Measurements from ENCODE around the gene SIX5. TPM values are rescaled to one million over a fixed set of nuclear protein-coding genes. Genes with fewer than 3 reads are reported as not detected.
"Not testable (repeated sequence)": the region's sequence is repeated elsewhere in the genome, so short reads cannot be mapped to it uniquely, and the experiment has no call there.

The SIX5 gene
- 3.3 and 5.0 TPM in 2 replicates for total RNA-seq

DNA sequence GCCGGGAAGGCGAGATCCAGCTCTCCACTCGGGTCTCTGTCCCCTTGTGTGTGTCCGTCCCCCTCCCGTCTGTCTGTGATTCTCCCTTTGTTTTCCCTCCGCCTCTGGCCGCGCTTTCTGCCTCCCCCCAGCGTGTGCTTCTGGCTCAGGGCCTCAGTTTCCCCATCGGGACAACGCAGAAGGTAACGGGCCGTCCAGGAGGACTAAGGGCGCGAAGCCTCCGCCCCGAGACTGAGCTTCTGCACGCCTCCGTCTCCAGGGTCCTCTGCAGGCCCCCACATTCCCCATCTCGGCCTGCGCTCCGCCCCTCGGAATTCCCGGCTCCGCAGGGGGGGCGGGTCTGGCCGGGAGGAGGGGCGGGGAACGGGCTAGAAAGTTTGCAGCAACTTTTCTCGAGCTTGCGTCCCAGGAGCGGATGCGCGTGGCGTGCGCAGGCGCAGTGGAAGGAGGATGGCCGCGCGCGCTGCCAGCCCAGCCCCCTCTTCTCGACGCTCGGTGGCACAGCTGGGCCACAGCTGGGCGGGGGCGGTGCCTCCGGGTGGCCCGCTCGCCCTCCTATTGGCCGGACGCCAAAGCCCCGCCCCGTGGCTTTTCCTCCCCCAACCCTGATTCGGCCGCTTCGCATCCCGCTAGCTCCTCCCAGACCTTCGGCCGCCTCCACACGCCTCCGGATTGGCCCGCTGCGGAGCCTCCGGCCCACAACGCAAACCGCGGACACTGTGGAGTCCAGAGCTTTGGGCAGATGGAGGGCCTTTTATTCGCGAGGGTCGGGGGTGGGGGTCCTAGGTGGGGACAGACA is at the start of gene SIX5:
TSS of gene SIX5 (minus strand) at position 269 of the 799 bp plus-strand sequence. CDS start 408 bp downstream, outside the sequence.
- DNase-seq (ENCODE audit: low read depth in 2 of 2) = peak; percentile 99 to 100

DNA sequence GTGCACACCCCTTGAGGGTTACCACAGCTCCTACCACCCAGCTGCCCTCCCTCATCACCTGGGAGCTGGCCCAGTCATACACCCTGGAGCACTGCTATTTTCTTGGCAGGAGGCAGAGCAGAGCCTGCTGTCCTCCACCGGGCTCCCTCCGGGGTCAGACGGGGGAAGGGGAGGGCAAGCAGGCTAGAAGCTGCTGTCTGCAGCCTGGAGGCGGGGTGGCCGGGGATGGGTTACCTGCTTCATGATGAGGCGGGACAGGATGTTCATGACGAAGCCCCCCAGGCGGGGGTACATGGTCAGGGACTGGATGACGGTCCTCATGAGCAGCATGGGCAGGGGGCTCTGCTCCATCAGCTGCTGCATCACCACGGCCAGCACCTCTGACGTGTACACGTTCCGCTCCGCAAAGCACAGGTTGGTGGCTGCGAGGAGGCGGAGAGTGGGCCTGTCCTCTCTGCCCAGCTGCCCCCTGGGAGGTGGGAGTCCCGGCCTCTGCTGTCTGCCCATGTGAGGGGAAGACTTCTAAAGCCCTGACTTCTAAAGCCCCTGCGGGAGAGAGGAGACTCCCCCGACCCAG is 48.8 kb upstream of the SIX5 start:
- no peak for DNase-seq (ENCODE audit: low read depth in 2 of 2)

DNA sequence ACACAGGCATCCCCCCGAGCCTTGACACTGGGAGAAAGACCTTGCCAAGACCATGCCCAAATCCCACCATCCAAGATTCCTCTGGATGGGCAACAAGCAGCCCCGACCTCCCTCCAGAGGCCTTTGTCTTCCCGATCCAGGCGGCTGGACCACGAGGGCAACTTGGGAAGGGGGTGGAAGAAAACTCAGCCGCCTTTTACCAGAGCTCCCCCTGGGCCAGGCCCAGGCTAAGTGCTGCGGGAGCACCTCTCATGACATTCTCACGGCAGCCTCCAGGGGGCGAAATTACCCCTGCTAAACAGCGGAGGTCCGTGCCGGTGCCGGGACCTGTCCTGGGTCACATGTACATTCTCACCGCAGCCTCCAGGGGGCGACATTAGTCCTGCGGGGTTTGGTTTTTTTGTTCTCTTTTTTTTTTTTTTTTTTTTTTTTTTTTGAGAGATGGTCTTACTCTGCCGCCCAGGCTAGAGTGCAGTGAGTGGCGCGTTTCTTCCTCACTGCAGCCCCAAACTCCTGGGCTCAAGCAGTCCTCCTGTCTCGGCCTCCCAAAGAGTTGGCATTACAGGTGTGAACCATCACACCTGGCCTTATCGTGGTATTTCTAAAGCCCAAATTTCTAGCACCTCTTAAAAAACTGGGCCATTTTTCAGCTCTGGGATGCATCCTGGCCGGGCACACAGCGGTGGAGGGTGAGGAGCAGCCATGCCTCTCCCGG is 48.1 kb upstream of the SIX5 start:
- DNase-seq (ENCODE audit: low read depth in 2 of 2) = peak; percentile 94 to 96

DNA sequence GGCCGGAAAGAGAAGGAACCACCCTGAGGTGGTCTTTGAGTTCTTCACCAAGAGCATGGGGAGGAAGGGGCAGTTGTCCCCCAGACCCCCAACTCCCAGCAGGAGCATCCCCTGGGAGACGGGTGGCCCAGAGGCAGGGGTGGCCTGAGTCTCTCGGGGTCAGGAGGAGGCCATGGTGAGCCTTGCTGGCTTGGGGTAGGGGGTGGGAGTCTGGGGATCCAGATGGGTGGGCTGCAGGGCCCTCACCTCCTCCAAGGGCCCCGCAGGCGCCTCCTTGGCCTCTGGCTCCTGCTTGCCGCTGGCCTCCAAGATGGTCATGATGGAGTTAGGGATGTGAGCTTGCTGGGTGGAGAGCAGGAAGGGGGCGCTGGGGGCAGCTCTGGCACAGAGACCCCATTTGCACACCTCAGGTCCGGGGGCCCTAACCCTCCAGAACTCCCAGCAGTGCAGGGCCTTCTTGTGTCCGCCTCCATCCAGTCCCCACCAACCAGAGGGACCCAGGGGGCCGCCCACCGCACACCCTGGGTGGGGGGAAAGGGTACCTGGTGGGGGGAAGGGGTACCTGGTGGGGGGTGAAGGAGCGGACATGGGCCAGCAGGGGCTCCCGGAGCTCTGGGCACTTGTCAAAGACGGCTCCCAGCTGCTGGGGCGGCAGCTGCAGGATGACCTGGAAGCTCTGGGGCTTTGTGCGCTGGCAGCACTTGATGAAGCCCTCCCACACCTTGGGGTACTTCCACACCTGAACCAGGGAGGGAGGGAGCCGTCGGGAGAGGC is 47.4 kb upstream of the SIX5 start:
- DNase-seq (ENCODE audit: low read depth in 2 of 2) = no peak

DNA sequence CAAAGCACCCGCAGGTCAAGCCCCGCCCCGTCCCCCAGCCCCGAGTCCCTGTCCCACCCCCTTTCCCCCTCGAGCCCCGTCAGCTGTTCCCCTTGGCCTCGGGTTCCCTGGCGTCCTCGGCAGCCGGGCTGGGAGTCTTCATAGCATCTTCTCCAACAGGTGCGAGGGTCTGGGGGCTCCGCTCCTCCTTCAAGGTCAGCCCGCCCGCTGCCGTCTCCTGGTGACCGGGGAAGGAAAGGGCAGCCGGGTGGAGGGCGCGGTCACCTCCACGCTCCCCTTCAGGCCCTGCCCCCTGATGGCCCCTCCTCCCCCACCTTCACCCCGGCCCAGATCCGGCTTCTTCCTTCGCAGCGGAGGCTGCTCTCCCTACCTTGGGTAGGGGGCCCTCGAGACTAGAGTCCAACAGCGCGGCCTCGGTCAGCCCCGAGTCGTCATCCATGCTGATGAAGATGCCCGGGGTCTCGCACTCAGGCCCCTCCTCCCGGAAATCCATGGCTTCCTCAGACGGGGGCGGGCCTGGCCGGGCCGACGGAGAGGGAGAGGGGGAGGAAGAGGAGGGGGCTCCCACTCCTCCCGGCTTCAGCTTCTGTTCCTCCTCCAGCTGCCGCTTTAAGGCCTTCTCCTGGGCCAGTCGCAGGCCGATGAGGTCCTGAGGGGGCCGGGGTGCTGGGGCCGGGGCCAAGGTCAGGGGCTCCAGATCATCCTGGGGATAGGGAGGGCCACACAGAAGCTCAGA is 46.6 kb upstream of the SIX5 start:
- no peak for DNase-seq (ENCODE audit: low read depth in 2 of 2)

DNA sequence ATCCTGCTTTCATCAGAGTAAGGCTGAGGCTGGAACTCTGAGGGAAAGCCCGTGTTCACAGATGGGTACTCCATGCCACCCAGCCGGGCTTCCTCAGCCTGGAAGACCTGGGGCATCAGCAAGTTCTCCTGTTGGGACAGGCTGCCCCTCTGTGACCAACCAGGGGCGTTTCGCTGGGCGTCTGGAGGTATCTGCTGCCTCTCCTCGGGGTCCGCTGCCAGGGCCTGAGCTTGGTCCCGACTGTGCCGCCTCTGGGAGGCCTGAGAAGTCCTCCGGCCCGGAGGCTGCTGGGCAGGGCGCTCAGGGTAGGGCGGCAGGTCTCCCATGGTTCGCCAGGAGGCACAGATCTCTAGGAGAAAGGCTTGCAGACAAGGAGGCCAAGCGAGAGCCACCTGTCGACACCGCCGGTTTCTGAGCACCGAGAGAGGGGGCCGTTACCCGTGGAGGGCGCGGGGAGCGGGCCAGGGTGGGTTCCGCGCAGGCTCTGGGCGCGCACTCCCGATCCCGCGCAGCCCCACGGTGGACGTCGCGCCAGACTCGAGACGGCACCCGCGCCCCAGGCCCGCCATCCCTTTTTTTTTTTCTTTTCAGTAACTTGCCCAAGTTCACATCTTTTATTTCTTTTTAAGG is 45.9 kb upstream of the SIX5 start, which contains the start of gene RSPH6A:
TSS of gene RSPH6A (minus strand) at position 458 of the 630 bp plus-strand sequence. CDS start at position 326, 132 bp downstream.
- DNase-seq (ENCODE audit: low read depth in 2 of 2) = no peak

DNA sequence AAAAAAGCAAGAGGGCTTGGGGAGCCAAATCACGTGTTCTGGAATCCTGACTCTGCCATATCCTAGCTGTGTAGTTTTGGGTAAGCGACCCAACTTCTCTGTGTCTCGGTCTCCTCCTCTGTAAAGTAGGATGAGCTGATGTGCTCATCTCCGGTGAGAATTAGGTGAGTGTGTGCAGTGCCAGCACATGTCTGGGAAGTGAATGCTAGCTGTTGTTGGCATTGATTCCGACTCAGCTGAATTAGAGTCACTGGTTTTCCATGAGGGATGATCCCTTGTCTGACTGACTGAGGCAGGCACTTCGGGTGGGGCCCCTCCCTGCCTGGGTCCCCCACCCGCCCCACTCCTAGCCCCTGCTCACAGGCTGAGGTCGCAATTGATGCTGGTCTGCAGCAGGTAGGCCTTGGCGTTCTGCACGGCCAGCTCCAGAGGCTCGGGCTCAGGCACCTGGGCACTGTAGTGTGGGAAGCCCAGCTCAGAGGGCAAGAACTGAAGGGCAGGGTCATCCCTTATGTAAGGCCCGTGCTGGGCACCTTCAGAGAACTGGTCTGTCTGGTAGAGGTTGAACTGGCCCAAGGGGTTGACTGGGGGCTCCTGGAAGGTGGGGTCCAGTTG is 45.2 kb upstream of the SIX5 start:
- no peak for DNase-seq (ENCODE audit: low read depth in 2 of 2)

DNA sequence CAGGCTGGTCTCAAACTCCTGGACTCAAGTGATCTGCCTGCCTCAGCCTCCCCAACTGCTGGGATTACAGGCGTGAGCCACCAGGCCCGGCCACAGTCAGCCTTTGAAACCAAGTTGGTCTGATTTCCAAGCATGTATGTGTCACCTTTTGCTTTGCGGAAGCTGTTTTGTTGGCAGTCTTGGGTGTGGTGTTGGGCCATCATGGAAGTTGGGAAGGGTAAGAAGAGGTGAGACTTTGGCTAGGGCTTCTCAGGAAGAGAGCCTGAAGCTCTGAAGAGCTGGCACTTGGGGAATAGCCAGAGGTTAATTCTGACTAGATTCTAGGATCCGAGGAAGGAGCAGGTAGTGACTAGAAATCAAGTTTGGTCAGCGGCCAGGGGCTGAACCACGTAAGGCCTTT is 43.2 kb upstream of the SIX5 start:
- no peak for DNase-seq (ENCODE audit: low read depth in 2 of 2)

DNA sequence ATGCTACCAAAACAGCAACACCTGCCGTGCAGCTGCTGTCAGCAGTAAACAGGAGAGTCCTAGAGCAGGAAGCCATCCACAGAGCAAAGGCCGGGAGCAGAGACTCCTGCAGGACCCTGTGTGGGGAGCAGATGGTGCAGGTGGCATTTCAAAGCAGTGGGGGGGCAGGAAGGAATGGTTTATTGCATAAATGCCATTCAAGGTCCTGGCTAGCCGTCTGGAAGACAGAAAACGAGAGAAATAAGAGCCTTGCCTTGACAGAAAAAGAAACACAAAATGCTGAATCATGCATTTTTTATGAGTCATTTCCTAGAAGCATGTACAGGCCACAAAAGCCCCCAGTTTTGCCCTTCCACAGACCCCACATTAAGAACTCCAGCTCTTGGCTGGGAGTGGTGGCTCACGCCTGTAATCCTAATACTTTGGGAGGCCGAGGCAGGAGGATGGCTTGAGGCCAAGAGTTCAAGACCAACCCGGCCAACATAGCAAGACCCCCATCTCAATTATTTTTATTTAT is 40.6 kb upstream of the SIX5 start:
- peak in 1 of 2 donors; percentile 67 for DNase-seq (ENCODE audit: low read depth in 2 of 2)

DNA sequence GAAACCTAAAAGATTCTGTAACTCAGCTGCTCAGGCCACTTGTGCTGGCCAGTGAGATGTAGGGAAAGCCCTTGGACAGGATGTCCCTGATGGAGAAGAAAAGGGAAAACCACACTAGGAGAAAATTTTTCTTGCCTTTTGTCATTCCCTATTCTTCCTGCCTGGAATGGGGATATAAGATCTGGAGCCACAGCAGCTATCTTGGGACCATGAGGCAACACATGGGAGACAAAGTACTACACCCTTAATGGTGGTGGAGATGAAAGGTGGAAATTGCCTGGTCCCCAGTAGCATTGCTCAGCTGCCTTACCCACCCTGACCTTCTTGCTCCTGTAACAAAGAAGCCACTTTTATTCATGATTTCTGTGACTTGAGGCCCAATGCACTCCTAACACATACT is 36.7 kb upstream of the SIX5 start:
- DNase-seq (ENCODE audit: low read depth in 2 of 2) = no peak

DNA sequence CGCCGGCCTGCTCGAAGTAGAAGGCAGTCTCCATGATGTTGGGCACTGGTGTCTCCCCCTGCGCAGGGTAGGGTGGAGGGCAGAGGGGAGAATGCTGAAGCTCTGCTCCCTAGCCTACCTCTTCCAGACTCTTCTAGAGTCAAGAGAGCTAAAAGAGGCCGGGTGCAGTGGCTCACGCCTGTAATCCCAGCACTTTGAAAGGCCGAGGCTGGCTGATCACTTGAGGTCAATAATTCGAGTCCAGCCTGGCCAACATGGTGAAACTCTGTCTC is 35.8 kb upstream of the SIX5 start:
- DNase-seq (ENCODE audit: low read depth in 2 of 2) = no peak

DNA sequence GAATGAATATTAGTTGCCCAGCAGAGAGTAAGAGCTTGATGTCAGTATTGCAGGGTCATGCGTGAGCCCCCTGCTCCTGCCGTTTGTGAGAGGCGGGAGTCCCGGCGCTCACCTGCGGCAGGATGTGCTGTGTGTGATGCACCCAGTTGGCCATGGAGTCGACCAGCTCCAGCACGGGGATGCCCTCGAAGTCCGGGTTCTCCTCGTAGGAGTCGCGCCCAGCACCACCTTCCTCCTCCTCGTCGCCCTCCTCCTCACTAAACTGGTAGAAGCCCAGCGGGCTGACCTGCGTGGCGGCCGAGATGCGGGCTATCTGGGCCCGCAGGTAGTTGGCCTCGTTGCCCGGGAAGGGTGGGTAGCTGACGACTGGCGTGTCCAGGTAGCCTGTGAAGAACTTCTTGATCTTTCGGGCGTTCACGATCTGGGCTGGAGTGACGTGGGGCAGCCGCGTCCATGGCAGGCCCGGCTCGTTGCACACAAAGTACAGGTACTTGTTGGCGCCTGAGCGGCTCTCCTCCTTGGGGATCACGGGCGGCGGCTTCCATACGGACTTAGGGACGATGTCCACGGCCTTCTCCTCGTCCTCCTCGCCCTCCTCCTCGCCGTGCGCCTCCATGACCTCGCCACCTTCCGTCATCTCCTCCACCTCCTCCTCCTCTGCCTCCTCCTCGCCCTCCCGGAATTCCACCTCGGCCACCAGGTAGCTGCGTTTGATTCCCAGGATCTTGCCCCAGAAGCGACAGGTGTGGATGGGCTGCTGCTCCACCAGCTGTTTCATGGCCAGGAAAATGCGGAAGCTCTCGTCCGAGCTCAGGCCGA is 35.3 kb upstream of the SIX5 start:
- DNase-seq (ENCODE audit: low read depth in 2 of 2) = no peak

DNA sequence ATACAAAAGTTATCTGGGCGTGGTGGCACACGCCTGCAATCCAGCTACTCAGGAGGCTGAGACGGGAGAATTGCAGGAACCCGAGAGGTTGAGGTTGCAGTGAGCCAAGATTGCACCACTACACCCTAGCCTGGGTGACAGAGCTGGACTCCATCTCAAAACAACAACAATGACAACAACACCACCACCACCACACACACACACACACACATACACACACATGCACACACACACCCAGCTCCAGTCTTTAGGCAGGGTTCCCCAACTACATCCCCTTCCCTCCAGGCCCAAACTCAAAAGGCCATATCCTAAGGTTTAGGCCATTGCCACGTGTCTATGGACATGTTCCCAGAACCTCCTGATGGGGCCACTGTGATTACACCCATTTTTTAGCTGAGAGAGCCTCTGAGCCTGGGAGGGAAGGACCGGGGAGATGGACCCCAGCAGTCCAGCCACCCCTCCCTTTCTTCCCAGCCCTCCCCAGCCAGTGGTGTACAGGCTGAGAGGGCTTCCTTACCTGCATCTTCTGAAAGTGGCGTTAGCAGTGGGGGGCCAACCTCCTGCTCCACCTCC is 32.6 kb upstream of the SIX5 start:
- DNase-seq (ENCODE audit: low read depth in 2 of 2) = no peak

DNA sequence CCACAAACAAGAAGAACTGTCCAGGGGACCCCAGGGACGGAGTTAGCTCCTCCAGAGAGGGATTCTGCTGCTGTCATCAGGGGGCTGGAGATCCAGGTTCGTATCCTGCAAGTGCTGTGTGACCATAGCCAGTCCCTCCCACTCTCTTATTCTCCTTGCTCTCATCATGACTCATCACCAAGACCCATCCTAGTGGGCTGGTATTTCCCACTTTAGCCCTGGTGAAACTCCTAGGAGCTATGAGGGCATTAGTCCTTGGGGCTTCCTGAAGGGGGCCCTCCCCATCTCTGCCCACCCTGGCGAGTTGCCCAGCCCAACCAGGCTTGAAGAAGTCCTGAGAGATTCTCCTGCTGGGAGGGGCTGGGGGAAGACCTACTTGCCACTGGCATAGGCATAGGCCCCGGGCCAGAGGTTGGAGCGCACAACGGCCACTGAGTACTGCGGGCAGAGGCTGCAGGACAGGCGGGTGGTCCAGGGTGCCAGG is 31.1 kb upstream of the SIX5 start:
- no peak for DNase-seq (ENCODE audit: low read depth in 2 of 2)

DNA sequence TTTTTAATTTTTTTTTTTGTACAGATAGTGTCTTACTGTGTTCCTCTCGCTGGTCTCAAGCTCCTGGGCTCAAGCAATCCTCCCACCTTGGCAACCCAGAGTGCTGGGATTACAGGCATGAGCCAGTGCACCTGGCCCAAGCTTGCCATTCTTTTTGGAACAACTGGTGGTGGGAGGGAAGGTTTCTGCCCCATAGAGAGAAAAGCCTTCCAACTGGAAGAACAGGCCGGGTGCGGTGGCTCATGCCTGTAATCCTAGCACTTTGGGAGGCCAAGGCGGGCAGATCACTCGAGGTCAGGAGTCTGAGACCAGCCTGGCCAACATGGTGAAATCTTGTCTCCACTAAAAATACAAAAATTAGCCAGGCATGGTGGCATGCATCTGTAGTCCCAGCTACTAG is 30.5 kb upstream of the SIX5 start:
- not testable (repeated sequence) for DNase-seq (ENCODE audit: low read depth in 2 of 2)

DNA sequence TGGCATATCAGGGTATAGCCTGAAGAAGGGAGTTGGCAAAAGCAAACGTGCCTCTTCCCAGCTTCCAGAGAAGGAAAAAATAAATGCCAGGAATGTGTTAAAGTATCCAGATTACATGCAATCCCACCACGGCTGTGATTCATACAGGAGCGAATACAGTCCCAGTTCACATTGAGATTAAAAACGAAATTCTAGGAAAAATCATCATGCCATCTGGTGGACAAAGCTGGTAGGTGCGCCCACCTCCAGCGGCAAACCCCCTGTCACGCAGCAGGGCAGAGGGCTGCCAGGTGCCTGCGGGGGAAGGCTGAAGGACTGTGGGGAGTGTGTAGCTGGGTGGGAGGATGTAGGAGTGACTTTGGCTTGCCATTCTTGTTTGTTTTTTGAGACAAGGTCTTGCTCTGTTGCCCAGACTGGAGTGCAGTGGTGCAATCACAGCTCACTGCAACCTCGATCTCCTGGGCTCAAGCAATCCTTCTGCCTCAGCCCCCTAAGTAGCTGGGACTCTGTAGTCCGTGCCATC is 30.0 kb upstream of the SIX5 start:
- DNase-seq (ENCODE audit: low read depth in 2 of 2) = peak; percentile 60 to 77

DNA sequence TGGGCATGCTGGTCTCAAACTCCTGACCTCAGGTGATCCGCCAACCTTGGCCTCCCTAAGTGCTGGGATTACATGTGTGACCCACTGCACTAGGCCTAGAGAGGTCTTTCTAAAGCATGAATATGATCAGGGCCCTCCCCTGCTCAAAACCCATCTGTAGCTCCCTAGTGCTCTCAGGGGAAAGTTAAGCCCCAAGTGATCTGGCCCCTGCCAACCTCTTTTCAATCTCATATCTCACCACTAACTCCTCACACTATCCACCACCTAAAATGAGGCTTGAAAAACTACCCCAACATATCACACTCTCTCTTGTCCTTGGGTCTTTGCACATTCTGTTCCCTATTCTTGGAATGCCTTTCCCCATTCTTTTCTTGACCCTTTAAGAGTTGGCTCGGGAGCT is 25.6 kb upstream of the SIX5 start:
- no peak for DNase-seq (ENCODE audit: low read depth in 2 of 2)

DNA sequence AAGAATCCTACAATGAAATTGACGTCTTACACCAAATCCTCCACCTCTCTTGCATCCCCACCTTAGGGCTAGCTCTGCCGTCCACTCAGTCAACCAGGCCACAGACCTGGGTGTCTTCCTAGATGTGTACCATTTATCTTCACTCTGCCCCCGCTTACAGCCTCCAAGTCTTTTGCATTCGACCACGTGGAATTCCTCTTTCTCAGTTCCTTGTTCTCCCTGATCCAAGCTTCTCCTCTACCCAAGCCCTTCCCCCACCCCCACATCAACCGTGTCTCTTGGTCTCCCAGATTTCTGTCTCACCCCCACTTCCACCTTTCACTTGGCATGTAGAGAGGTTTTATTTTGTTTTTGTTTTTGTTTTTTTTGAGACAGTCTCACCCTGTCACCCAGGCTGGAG is 24.8 kb upstream of the SIX5 start:
- DNase-seq (ENCODE audit: low read depth in 2 of 2) = no peak

DNA sequence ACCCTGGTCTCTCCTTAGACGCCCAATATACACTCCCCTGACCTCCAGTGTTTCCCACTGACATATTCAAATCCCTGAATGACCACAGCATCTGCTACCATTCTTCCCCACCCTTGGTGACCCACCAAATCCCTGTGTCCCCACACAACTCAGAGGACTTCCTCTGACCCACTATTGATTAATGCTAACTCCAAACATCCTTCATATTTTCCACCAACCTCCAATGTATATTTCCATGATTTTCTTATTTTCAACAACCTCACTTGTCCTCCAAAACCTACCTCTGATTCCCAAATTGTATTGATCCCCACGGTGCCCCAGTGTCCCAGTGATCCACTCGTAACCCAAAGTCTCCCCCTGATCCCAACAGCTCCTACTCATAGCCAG is 24.1 kb upstream of the SIX5 start:
- no peak for DNase-seq (ENCODE audit: low read depth in 2 of 2)
